Measurements from ENCODE around the gene ZC3H4. TPM values are rescaled to one million over a fixed set of nuclear protein-coding genes. Genes with fewer than 3 reads are reported as not detected.

The ZC3H4 gene
- total and polyA plus RNA-seq, 10 of the 15 experiments (the other 5 are each of a cell fraction or from before 2014, with no cell fraction given), result 5.1 to 86.3 (median 15.5) TPM

- TF ChIP-seq PBX3 (IDR thresholded peaks at IDR 0.05; ENCODE audit: insufficient replicate concordance, low read depth, low read length), result no peak
- TF ChIP-seq RBBP5 (conservative IDR thresholded peaks at IDR 0.05), result no peak
Observed at GRCh38 chr19:47151627-47152026, 38.1 kb upstream of the ZC3H4 start (continued).

- Histone ChIP-seq H3K4me2 (ENCODE audit: control insufficient read depth, insufficient read depth) (no peak overlapping the region), H3K27ac (ENCODE audit: control insufficient read depth, insufficient read depth) (no peak overlapping the region), H3K36me3 (ENCODE audit: control insufficient read depth in 2 of 2, insufficient read depth in 2 of 2, low read length in 1 of 2) (peaks cover 19 to 40% of the 10 kb centered on the region in 2 experiments), H3K4me1 (ENCODE audit: control insufficient read depth, insufficient read depth, low read length) (no peaks in the 10 kb centered on the region), H3K9ac (ENCODE audit: control insufficient read depth, insufficient read depth, low read length) (no peak overlapping the region), H3K79me2 (ENCODE audit: control insufficient read depth, insufficient read depth, low read length) (peaks cover 4% of the 10 kb centered on the region), H3K9me3 (replicated peaks; ENCODE audit: control insufficient read depth, insufficient read depth, low read length) (no peaks in the 10 kb centered on the region), H2AFZ (ENCODE audit: control insufficient read depth, low read depth, low read length) (no peak overlapping the region), H3K4me3 (no peak overlapping the region), H4K20me1 (ENCODE audit: control insufficient read depth, insufficient read depth) (no peaks in the 10 kb centered on the region), H3K27me3 (replicated peaks in 1 of 2; ENCODE audit: control insufficient read depth in 2 of 2, insufficient read depth in 2 of 2, low read length in 1 of 2) (no peaks in the 10 kb centered on the region)
- in situ Hi-C loops (cut with MboI) (loop anchor here (5.0 kb wide), 1 partner anchor 100 kb away; no protein-coding TSS in a partner anchor), intact Hi-C loops (cut with micrococcal nuclease; ENCODE audit: unreplicated experiment) (no loop called here)
- DNase-seq (ENCODE audit: low read depth, low spot score) (no peak), FAIRE-seq (no peak), ATAC-seq (no peak)
- ChIA-PET SMC1A (ENCODE audit: uncharacterized antibody, unreplicated experiment) (no interaction called here), POLR2A (no interaction called here), CTCF (interaction anchor here (0.9 to 1.3 kb wide), 2 partner anchors 97 to 104 kb away, joined by 3 to 4 read pairs; no protein-coding TSS in a partner anchor), RAD21 (ENCODE audit: unreplicated experiment) (interaction anchor here (0.7 to 1.7 kb wide), 4 partner anchors 11 to 97 kb away, joined by 3 to 4 read pairs (median 4); no protein-coding TSS in a partner anchor)
- 100% methylated on average over 1 of the region's 2 CpGs for WGBS (ENCODE audit: insufficient coverage, insufficient replicate concordance, low lambda C conversion rate, missing lambda C conversion rate)
- no TSS peak for BruUV-seq (replicated peaks)
- no peak for TF ChIP-seq JUNB (IDR thresholded peaks at IDR 0.05)
- no peak for TF ChIP-seq EED (IDR thresholded peaks at IDR 0.05; ENCODE audit: low read depth)
- no peak for TF ChIP-seq FOXK2 (IDR thresholded peaks at IDR 0.05)
- no peak for TF ChIP-seq ZBTB33 (IDR thresholded peaks at IDR 0.05)
- no peak for TF ChIP-seq CUX1 (IDR thresholded peaks at IDR 0.05; ENCODE audit: insufficient replicate concordance, low read depth, low read length)
- no peak for TF ChIP-seq RAD51 (IDR thresholded peaks at IDR 0.05)
- no peak for TF ChIP-seq HDAC2 (IDR thresholded peaks at IDR 0.05)
- no peak for TF ChIP-seq EGR1 (IDR thresholded peaks at IDR 0.05; ENCODE audit: borderline replicate concordance in 1 of 2, low read depth in 2 of 2, low read length in 2 of 2)
- TF ChIP-seq PAX8 (IDR thresholded peaks at IDR 0.05), result no peak
- no peak for TF ChIP-seq RCOR1 (conservative IDR thresholded peaks at IDR 0.05; ENCODE audit: low read depth, low read length)
Observed at GRCh38 chr19:47146920-47147319, 33.3 kb upstream of the ZC3H4 start.

All from GM12878 (cell line).